GM18873 (cell line): ENCODE data around the gene PNPLA7.

ENCODE experiments used
- ATAC-seq: cut with Tn5 transposase; IDR thresholded peaks from one replicate; pipeline ENCODE4 v1.9.1; 2021; ENCODE audit warnings: mild to moderate bottlenecking, moderate library complexity, moderate number of reproducible peaks; ENCODE audit not compliant: unreplicated experiment, low FRiP score

PNPLA7 gene

DNA sequence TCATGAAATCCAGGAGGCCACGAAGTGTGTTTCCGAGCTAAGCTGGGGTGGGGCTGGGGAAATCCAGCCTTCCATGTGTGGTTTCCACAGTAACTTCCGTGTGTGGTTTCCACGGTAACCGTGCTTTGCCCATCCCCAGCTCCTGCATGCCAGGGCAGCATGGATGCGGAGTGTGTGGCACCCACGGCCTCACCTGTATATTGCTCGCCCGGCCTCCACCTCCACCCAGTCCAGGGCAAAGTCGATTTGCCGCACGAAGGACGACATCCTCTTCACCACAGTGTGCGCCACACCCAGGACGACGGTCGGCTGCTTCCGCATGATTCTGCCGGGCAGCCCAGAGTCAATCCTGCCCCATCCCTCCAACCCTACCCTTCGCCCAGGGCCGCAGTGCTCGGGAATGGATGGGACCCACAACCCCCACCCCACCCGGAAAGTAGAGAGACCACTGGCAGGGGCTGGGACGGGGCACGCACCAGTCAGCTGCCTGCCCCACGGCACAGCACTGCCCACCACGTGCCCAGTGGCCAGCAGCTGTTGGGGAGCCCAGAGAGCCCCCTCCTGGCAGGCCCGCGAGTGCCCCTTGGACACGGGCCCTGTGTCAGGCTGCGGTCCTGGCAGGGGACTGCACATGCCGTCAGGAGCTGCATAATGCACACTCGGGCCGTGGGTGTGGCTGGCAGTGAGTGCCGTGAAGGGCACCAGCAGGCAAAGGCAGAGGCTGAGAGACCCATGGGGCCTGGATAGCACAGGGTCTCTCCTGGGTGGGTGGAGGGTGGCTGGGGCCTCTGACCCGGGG lies 52.1 kb downstream of the PNPLA7 start:
- ATAC-seq = no peak

- ATAC-seq = no peak
These were observed 53.4 kb downstream of the PNPLA7 start for GRCh38 chr9:137496601-137497375.

- no peak for ATAC-seq
These were observed 55.5 kb downstream of the PNPLA7 start for GRCh38 chr9:137494550-137495351.

DNA sequence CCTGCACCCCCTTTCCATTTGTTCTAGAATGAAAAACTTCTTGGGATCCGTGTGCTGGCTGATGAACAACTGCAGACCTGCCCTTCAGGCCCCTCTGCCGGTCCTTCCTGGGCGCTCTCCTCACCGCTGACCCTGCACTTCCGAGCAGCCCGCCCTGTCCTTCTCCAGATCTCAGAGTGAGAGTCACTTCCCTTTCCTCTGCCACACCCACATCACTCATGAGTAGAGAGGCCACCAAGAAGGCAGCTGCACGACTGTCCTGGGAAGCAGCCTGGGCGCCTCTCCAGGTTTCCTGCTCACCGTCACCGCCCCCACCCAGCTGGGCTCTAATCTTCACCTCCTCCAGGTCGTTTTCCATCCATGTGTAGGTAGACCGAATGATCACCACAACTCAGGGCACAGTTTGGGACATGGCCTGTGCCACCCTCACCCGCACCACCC lies 56.1 kb downstream of the PNPLA7 start:
- no peak for ATAC-seq

DNA sequence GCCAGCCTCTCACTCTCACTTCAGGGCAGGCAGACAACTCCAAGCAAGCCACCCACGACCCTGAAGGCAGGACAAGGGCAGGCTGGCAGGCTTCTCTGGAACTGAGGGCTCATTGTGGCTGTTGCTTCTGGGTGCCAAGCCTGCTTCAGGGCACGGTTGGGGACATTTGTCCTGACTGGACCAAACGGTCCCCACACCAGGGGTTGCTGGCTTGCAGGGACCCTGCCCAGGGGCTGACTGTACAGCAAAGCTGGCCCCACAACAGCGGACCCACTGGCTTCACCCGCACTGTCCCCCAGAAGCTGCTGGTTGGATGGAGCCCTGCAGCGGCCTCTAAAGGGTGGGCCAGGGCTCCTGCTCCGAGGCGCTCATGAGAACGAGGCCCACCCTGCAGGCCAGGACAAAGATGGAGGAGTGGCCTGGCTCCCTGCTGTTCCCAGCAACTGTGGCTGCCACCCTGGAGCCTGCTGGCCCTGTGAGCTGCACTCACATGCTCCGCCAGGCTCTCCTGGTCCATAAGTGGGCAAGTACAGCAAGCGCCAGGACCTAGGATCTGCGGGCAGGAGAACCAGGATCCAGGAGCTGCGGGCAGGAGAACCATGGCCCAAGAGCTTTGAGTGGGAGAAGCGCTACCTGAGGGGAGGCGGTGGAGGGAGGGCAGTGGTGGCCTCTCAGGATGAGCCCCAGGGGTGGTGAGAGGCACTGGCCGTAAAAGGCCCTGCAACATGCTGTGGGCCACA lies 56.7 kb downstream of the PNPLA7 start:
- ATAC-seq = no peak

DNA sequence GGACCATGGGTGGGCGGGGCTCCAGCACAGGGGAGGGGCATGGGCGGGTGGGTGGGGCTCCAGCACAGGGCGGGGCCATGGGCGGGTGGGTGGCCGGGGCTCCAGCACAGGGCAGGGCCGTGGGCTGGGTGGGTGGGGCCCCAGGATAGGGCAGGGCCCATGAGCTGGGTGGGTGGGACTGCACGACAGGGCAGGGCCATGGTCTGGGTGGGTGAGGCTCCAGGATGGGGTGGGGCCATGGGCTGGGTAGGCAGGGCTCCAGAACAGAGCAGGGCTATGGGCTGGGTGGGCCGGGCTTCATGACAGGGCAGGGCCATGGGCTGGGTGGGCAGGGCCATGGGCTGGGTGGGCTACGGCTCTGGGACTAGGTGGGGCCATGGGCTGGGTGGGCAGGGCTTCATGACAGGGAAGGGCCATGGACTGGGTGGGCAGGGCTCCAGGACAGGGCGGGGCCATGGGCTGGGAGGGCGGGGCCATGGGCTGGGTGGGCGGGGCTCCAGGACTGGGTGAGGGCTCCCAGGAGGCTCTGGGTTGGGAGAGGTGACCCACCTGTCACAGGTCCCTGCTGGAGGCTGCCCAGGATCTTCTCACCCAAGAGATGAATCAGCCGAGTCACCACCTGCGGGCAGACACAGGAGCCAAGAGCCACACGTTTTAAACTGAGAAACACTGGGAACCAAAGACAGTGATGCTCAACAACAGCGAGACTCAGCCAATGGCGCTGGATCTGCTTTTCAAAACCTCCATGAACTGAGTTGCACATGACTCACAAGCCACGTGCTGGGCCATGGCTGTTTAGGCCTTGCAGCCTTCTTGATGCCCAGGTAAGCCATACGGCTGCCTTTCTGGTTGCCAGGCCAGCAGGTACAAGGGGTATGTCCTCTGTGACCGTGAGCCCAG lies 57.5 kb downstream of the PNPLA7 start:
- no peak for ATAC-seq

DNA sequence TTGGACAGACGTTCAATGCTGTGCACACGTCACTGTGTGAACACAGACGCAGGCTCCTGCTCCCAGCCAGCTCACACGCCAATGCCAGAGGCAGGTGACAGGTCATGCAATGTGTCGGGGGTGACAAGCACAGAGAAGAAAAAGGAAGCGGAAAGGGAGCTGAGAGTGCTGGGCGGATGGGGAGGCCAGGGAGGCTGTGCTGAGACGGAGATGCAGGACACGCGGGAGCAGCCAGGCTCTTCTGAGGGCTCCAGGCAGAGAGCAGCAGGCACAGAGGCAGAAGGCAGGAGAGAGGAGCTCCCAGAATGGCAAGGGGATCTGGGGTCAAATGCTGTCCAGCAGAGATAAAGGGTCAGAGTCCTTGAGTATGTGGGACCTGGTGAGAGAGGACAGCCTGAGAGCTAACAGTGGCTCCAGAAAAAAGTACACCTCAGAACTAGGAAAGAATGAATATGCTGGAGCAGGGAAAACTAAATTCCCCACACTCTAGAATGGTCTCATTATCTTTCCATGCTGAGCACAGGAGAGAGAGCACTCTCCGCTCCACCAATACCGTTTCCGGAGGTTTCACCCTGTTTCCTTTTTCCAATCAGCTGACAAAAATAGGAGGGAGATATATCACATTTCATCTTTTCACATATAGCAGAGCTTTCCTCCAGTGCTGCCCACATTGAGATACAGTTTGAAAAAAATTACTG lies 58.3 kb downstream of the PNPLA7 start:
- no peak for ATAC-seq

- ATAC-seq = no peak
These were observed 59.5 kb downstream of the PNPLA7 start for GRCh38 chr9:137490532-137491186.

DNA sequence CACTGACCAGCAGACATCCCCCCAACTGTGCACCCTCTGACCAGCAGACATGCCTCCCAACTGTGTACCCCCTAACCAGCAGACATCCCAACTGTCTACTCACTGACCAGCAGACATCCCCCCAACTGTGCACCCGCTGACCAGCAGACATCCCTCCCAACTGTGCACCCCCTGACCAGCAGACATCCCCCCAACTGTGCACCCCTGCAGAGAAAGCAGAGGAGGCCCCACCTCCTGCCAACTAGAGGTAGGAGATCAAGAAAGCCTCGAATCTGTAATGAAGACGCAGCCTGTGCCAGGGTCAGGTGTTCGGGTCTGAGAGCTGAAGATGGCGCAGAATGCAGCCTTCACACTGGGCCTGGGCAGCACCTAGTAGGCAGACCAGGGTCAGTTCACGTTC lies 61.3 kb downstream of the PNPLA7 start:
- ATAC-seq = no peak

- ATAC-seq = no peak
These were observed 61.9 kb downstream of the PNPLA7 start for GRCh38 chr9:137488327-137488653.

- no peak for ATAC-seq
These were observed 62.5 kb downstream of the PNPLA7 start for GRCh38 chr9:137487454-137488326.

- no peak for ATAC-seq
These were observed 63.4 kb downstream of the PNPLA7 start for GRCh38 chr9:137486545-137487453.

DNA sequence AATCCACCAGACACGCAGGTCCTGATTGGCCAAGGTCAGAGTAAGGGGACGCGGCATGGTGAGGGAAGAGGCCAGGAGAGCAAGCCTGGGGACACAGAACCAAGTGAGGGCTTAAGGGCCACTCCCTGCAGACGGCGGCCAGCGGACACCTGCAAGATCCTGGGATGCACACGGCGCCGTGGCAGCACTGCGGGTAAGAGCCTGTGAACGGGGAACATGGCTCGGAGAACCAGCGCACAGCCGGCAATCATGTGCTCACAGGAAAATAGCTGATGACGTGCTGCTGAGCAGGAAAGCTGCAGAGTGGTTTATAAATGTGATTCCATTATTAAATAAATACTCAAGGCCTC lies 64.1 kb downstream of the PNPLA7 start:
- ATAC-seq = no peak

GRCh38 chr9:137485343-137486140 lies 64.7 kb downstream of the PNPLA7 start:
- no peak for ATAC-seq

DNA sequence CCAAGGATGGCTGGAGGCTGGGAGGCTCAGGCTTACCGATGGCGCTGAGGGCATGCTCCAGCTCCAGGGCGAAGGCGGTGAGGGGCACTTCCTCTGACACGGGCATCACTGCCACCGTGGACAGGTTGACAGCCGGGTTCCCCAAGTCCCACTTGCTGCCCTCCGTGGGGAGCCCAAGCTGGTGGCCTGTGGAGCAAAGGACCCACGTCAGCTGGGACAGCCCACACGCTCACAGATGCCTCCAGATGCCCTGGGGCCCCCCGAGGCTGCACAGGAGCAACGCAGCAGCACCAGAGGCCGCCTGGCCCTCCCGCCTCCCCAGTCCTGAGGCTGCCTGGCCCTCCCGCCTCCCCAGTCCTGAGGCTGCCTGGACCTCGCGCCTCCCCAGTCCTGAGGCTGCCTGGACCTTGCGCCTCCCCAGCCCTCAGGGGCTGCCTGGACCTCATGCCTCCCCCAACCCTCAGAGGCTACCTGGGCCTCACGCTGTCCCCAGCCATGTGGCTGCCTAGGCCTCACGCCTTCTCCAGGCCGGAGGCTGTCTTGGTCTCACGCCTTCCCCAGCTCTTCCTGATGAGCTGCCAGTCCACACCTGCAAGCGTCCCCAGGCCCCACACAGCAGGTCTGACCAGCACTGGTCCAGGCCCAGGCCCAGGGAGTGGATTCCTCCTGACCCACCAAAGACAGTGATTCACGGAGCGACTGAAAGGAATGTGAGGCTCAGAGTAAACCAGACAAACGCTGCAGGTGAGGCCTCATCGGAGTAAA lies 65.5 kb downstream of the PNPLA7 start:
- ATAC-seq = no peak
